ENCODE results near the gene TMED1. TPM values are rescaled to one million over a fixed set of nuclear protein-coding genes. Genes with fewer than 3 reads are reported as not detected.

The TMED1 gene
- total RNA-seq, 1 experiment from 2014 or later = 88.9 TPM

- DNase-seq (ENCODE audit: low read depth) = no peak
Measured at GRCh38 chr19:10831987-10832938, 3.7 kb downstream of the TMED1 start.

GRCh38 chr19:10830931-10831779 is 4.9 kb downstream of the TMED1 start:
- no peak for DNase-seq (ENCODE audit: low read depth)

- DNase-seq (ENCODE audit: low read depth) = no peak
Measured at GRCh38 chr19:10830370-10830769, 5.6 kb downstream of the TMED1 start.

GRCh38 chr19:10829967-10830366 is 6.0 kb downstream of the TMED1 start:
- DNase-seq (ENCODE audit: low read depth) = no peak

- no peak for DNase-seq (ENCODE audit: low read depth)
Measured at GRCh38 chr19:10828981-10829821, 6.8 kb downstream of the TMED1 start.

- no peak for DNase-seq (ENCODE audit: low read depth)
Measured at GRCh38 chr19:10826846-10827245, 9.2 kb downstream of the TMED1 start.

- DNase-seq (ENCODE audit: low read depth) = no peak
Measured at GRCh38 chr19:10826231-10826630, 9.8 kb downstream of the TMED1 start.

GRCh38 chr19:10823690-10824089 is 12.3 kb downstream of the TMED1 start:
- DNase-seq (ENCODE audit: low read depth) = no peak

- no peak for DNase-seq (ENCODE audit: low read depth)
Measured at GRCh38 chr19:10820173-10820572, 15.8 kb downstream of the TMED1 start.

- no peak for DNase-seq (ENCODE audit: low read depth)
Measured at GRCh38 chr19:10819124-10820060, 16.6 kb downstream of the TMED1 start.

GRCh38 chr19:10818301-10819123 is 17.5 kb downstream of the TMED1 start:
- DNase-seq (ENCODE audit: low read depth) = no peak

- DNase-seq (ENCODE audit: low read depth) = no peak
Measured at GRCh38 chr19:10817291-10818038, 18.5 kb downstream of the TMED1 start.

- DNase-seq (ENCODE audit: low read depth) = no peak
Measured at GRCh38 chr19:10816691-10817090, 19.3 kb downstream of the TMED1 start.

GRCh38 chr19:10815969-10816644 is 19.9 kb downstream of the TMED1 start:
- DNase-seq (ENCODE audit: low read depth) = no peak

- DNase-seq (ENCODE audit: low read depth) = no peak
Measured at GRCh38 chr19:10815007-10815536, 20.9 kb downstream of the TMED1 start.

- peak; percentile 91 for DNase-seq (ENCODE audit: low read depth)
Measured at GRCh38 chr19:10812902-10813404, 23.1 kb downstream of the TMED1 start.

GRCh38 chr19:10812196-10812595 is 23.8 kb downstream of the TMED1 start:
- no peak for DNase-seq (ENCODE audit: low read depth)

All from M059J (cell line).